K562 (cell line): ENCODE results near the gene SPATA45. TPM values are rescaled to one million over a fixed set of nuclear protein-coding genes. Genes with fewer than 3 reads are reported as not detected.

Source experiments
- GTF2E2 ChIP-seq: fragments of 200-800 bp; sonication (Bioruptor generic); IDR thresholded peaks from 2 replicates; pipeline ENCODE4 v1.6.1; 2016; ENCODE audit warnings: missing genetic modification characterization, missing compliant biosample characterization
- JUN ChIP-seq, 2 experiments: sonication (generic) in 1 of 2; formaldehyde crosslinking in 1 of 2; IDR thresholded peaks; 2 replicates each; pipeline versions ENCODE4 v1.6.1 to v1.8.0; 2012 to 2022; ENCODE audit warnings: borderline replicate concordance in 2 of 2, mild to moderate bottlenecking in 2 of 2, improper control_type of control experiment in 1 of 2, low read depth in 1 of 2, low read length in 1 of 2, missing genetic modification reagents in 1 of 2
- NBN ChIP-seq: fragments of 450-650 bp; IDR thresholded peaks from 2 replicates; pipeline ENCODE4 v1.6.1; 2016; ENCODE audit warnings: low read depth, mild to moderate bottlenecking
- SP1 ChIP-seq: sonication (generic); formaldehyde crosslinking; IDR thresholded peaks from 2 replicates; pipeline ENCODE4 v1.8.1; 2022; ENCODE audit warnings: mild to moderate bottlenecking, missing genetic modification reagents
- polyA plus RNA-seq, 8 experiments: library from polyadenylated mRNA; depleted of rRNA in 4 of 8; stranded (reverse) in 5 of 8; unstranded in 3 of 8; fragments of >200 nt; fragmentation: Nextera tagmentation in 2 of 8; fragmentation: Illumina TruSeq in 1 of 8; extraction: Ambion mirVana in 2 of 8; extraction: Trizol in 1 of 8; gene quantifications; 2 replicates each; pipeline versions ENCODE4 v1.2.1 to v1.2.3, GENCODE V29; 2011 to 2014; ENCODE audit warnings: inconsistent platforms in 1 of 8, missing spikeins in 1 of 8
- total RNA-seq, 7 experiments: library from RNA; depleted of rRNA in 6 of 7; stranded (reverse); fragments of >200 nt in 6 of 7; fragmentation: Illumina TruSeq in 2 of 7; extraction: Trizol in 2 of 7; gene quantifications; 2 replicates each; pipeline versions ENCODE4 v1.2.1 to v1.2.3, GENCODE V29; 2011 to 2021; ENCODE audit warnings: low replicate concordance in 1 of 7
- TF ChIP-seq, protein P1 (sequence below): fragments of 250-450 bp; sonication (Bioruptor Pico); IDR thresholded peaks from 2 replicates; pipeline ENCODE4 v1.5.0; 2021; ENCODE audit warnings: mild to moderate bottlenecking, moderate library complexity
- TF ChIP-seq, protein P2 (sequence below), 3 experiments: fragments of 200-800 bp in 1 of 3; fragments of 250-450 bp in 1 of 3; fragments of 450-650 bp in 1 of 3; sonication (Bioruptor Pico) in 1 of 3; sonication (Bioruptor generic) in 1 of 3; formaldehyde crosslinking in 1 of 3; IDR thresholded peaks; 2 replicates each; pipeline versions ENCODE4 v1.6.1 to v1.8.0; 2016 to 2022; ENCODE audit warnings: mild to moderate bottlenecking in 2 of 3, missing genetic modification characterization in 2 of 3, missing compliant biosample characterization in 1 of 3, moderate library complexity in 1 of 3
- TF ChIP-seq, protein P3 (sequence below): fragments of 450-650 bp; IDR thresholded peaks from 2 replicates; pipeline ENCODE4 v1.6.1; 2016; ENCODE audit warnings: low read depth, mild to moderate bottlenecking, moderate library complexity
- TF ChIP-seq, protein P4 (sequence below): fragments of 250-450 bp; sonication (Bioruptor Pico); IDR thresholded peaks from 2 replicates; pipeline ENCODE4 v1.5.0; 2021; ENCODE audit warnings: mild to moderate bottlenecking, borderline replicate concordance
- TF ChIP-seq, protein P5 (sequence below): fragments of 450-650 bp; IDR thresholded peaks from 2 replicates; pipeline ENCODE4 v1.6.1; 2018; ENCODE audit not compliant: partially characterized antibody

Gene SPATA45
- total and polyA plus RNA-seq, 9 of the 15 experiments (the other 6 are each of a cell fraction or from before 2014, with no cell fraction given) = 0.18 TPM; not detected in 8

DNA sequence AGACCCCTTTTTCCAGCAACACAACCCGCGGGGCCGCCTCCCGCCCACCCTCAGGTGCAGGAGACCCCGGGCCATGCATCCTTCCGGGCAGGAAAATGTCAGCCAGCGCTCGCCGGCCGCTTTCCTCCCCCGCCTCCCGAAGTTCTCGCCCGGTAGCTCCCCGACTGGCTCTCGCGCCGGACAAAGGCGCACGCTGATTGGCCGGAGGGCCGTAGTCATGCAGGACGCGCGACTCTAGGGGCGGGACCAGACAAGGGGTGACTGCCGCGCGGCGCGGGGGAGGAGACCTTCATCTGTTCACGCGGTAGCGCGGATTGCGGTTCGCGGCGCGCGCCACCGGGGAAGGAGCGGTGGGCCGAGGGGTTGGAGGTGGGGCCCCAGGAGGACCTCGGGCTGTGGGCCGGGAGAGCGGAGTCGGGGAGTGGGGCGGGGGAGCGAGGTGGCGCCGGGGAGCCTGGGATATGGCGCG is 10.6 kb upstream of the SPATA45 start, which contains the start of gene FLVCR1 (continued):
- TF ChIP-seq, protein P1, sequence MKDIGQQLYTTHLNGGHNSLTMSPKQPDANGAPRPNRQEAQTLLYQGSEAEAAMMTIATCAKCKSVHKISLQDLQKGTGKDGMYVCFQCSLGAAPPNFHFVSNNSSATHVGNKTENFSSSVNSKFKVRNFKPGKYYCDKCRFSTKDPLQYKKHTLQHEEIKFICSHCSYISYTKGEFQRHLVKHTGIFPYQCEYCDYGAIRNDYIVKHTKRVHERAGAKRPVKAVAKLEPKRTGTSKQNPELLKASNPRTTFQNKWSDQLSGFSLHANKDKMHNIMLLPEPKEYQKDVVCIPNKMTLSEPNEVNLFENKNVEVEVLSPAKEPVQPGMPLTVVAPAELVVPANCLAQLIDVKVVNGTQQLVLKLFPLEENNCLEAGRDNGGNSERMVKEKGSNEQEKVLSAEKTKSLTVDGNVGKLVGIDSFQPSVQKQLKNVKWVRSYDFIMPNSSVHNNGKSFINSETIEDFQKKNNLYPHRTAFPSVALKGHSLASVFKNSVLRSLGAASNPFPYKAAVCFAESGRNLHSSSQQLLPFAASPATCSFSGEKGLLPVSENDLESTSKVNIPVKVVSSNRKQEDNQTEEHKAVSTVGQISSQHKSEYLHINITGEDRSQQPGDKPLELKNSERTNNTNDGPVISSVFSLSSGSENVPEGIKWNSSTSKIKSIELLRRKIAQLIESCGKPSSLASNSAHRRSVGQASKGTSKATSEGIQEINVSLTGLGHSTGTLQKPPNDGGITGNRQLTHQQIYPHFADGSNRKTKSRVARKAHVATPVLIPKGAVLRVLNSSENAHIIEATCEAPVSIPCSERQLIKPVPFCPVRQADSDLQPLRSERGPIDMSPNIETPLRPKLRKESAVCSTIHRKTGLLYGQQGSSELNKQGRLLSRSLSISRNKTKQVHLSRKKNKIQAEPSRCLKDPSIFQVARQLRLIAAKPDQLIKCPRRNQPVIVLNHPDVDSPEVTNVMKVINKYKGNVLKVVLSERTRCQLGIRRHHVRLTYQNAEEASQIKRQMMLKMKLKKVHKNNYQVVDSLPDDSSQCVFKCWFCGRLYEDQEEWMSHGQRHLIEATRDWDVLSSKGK = no peak
- TF ChIP-seq, protein P2, sequence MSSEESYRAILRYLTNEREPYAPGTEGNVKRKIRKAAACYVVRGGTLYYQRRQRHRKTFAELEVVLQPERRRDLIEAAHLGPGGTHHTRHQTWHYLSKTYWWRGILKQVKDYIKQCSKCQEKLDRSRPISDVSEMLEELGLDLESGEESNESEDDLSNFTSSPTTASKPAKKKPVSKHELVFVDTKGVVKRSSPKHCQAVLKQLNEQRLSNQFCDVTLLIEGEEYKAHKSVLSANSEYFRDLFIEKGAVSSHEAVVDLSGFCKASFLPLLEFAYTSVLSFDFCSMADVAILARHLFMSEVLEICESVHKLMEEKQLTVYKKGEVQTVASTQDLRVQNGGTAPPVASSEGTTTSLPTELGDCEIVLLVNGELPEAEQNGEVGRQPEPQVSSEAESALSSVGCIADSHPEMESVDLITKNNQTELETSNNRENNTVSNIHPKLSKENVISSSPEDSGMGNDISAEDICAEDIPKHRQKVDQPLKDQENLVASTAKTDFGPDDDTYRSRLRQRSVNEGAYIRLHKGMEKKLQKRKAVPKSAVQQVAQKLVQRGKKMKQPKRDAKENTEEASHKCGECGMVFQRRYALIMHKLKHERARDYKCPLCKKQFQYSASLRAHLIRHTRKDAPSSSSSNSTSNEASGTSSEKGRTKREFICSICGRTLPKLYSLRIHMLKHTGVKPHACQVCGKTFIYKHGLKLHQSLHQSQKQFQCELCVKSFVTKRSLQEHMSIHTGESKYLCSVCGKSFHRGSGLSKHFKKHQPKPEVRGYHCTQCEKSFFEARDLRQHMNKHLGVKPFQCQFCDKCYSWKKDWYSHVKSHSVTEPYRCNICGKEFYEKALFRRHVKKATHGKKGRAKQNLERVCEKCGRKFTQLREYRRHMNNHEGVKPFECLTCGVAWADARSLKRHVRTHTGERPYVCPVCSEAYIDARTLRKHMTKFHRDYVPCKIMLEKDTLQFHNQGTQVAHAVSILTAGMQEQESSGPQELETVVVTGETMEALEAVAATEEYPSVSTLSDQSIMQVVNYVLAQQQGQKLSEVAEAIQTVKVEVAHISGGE (CRISPR knock-in tag; IDR thresholded peaks at IDR 0.05) = peak in 1 of 3 experiments; percentile 81; a peak in 2 of 6 replicates
- TF ChIP-seq, protein P3, sequence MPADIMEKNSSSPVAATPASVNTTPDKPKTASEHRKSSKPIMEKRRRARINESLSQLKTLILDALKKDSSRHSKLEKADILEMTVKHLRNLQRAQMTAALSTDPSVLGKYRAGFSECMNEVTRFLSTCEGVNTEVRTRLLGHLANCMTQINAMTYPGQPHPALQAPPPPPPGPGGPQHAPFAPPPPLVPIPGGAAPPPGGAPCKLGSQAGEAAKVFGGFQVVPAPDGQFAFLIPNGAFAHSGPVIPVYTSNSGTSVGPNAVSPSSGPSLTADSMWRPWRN = peak; percentile 93
- TF ChIP-seq SP1 (peak; percentile 76; the same call in 1 of the 2 replicates), NBN (0 out of 2 replicates have a peak, but pooled peaks have one; percentile 81), JUN (IDR thresholded peaks at IDR 0.05; ENCODE audit: borderline replicate concordance, low read depth, low read length) (peak; percentile 11; the same call in 1 of the 2 replicates), JUN (CRISPR knock-in tag; IDR thresholded peaks at IDR 0.05; ENCODE audit: borderline replicate concordance) (no peak), GTF2E2 (no peak)
- TF ChIP-seq, protein P4, sequence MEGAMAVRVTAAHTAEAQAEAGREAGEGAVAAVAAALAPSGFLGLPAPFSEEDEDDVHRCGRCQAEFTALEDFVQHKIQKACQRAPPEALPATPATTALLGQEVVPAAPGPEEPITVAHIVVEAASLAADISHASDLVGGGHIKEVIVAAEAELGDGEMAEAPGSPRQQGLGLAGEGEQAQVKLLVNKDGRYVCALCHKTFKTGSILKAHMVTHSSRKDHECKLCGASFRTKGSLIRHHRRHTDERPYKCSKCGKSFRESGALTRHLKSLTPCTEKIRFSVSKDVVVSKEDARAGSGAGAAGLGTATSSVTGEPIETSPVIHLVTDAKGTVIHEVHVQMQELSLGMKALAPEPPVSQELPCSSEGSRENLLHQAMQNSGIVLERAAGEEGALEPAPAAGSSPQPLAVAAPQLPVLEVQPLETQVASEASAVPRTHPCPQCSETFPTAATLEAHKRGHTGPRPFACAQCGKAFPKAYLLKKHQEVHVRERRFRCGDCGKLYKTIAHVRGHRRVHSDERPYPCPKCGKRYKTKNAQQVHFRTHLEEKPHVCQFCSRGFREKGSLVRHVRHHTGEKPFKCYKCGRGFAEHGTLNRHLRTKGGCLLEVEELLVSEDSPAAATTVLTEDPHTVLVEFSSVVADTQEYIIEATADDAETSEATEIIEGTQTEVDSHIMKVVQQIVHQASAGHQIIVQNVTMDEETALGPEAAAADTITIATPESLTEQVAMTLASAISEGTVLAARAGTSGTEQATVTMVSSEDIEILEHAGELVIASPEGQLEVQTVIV (CRISPR knock-in tag) = no peak
- TF ChIP-seq, protein P5, sequence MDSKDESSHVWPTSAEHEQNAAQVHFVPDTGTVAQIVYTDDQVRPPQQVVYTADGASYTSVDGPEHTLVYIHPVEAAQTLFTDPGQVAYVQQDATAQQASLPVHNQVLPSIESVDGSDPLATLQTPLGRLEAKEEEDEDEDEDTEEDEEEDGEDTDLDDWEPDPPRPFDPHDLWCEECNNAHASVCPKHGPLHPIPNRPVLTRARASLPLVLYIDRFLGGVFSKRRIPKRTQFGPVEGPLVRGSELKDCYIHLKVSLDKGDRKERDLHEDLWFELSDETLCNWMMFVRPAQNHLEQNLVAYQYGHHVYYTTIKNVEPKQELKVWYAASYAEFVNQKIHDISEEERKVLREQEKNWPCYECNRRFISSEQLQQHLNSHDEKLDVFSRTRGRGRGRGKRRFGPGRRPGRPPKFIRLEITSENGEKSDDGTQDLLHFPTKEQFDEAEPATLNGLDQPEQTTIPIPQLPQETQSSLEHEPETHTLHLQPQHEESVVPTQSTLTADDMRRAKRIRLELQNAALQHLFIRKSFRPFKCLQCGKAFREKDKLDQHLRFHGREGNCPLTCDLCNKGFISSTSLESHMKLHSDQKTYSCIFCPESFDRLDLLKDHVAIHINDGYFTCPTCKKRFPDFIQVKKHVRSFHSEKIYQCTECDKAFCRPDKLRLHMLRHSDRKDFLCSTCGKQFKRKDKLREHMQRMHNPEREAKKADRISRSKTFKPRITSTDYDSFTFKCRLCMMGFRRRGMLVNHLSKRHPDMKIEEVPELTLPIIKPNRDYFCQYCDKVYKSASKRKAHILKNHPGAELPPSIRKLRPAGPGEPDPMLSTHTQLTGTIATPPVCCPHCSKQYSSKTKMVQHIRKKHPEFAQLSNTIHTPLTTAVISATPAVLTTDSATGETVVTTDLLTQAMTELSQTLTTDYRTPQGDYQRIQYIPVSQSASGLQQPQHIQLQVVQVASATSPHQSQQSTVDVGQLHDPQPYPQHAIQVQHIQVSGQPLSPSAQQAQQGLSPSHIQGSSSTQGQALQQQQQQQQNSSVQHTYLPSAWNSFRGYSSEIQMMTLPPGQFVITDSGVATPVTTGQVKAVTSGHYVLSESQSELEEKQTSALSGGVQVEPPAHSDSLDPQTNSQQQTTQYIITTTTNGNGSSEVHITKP = peak; percentile 8
